ENCODE measurements around the gene SACS.

The SACS gene

GRCh38 chr13:23392925-23393645 is 40.4 kb downstream of the SACS start:
- no peak for TF ChIP-seq CTCF (IDR thresholded peaks at IDR 0.05; ENCODE audit: insufficient read depth, low read depth, low read length, missing control alignments)
- no peak overlapping the region for H3K4me3 ChIP-seq (ENCODE audit: low read length)
- DNase-seq (ENCODE audit: low read depth): no peak

- no peak for DNase-seq (ENCODE audit: low read depth)
- TF ChIP-seq CTCF (IDR thresholded peaks at IDR 0.05; ENCODE audit: insufficient read depth, low read depth, low read length, missing control alignments): no peak
- H3K4me3 ChIP-seq (ENCODE audit: low read length): no peak overlapping the region
Measured at GRCh38 chr13:23392313-23392712, 41.2 kb downstream of the SACS start.

- H3K4me3 ChIP-seq (ENCODE audit: low read length): no peak overlapping the region
- no peak for DNase-seq (ENCODE audit: low read depth)
- no peak for TF ChIP-seq CTCF (IDR thresholded peaks at IDR 0.05; ENCODE audit: insufficient read depth, low read depth, low read length, missing control alignments)
Measured at GRCh38 chr13:23391752-23392151, 41.8 kb downstream of the SACS start.

- no peak for TF ChIP-seq CTCF (IDR thresholded peaks at IDR 0.05; ENCODE audit: insufficient read depth, low read depth, low read length, missing control alignments)
- DNase-seq (ENCODE audit: low read depth): no peak
- no peak overlapping the region for H3K4me3 ChIP-seq (ENCODE audit: low read length)
Measured at GRCh38 chr13:23386533-23386932, 47.0 kb downstream of the SACS start.

- no peak for TF ChIP-seq CTCF (IDR thresholded peaks at IDR 0.05; ENCODE audit: insufficient read depth, low read depth, low read length, missing control alignments)
- no peak overlapping the region for H3K4me3 ChIP-seq (ENCODE audit: low read length)
- DNase-seq (ENCODE audit: low read depth): peak; percentile 56
Measured at GRCh38 chr13:23385931-23386330, 47.6 kb downstream of the SACS start.

GRCh38 chr13:23384111-23384510 is 49.4 kb downstream of the SACS start:
- DNase-seq (ENCODE audit: low read depth): peak; percentile 92
- H3K4me3 ChIP-seq (ENCODE audit: low read length): no peak overlapping the region
- no peak for TF ChIP-seq CTCF (IDR thresholded peaks at IDR 0.05; ENCODE audit: insufficient read depth, low read depth, low read length, missing control alignments)

- no peak for DNase-seq (ENCODE audit: low read depth)
- TF ChIP-seq CTCF (IDR thresholded peaks at IDR 0.05; ENCODE audit: insufficient read depth, low read depth, low read length, missing control alignments): no peak
- no peak overlapping the region for H3K4me3 ChIP-seq (ENCODE audit: low read length)
Measured at GRCh38 chr13:23383151-23383550, 50.4 kb downstream of the SACS start.
